Activated naive CD4-positive, alpha-beta T cell treated with anti-CD3 and anti-CD28 coated beads, Interleukin-2, amount 50 U/mL, for 24 hours (primary cell): ENCODE measurements around the gene FIGNL1.
"Not testable (repeated sequence)": the region's sequence is repeated elsewhere in the genome, so short reads cannot be mapped to it uniquely, and the experiment has no call there.

Experiments
- H3K27ac Mint-ChIP-seq: one replicate; pipeline ENCODE4 v1.8.0; 2021; ENCODE audit warnings: mild to moderate bottlenecking, mixed read lengths
- H3K27me3 Mint-ChIP-seq: one replicate; pipeline ENCODE4 v1.8.0; 2021; ENCODE audit warnings: mixed read lengths
- H3K36me3 Mint-ChIP-seq: one replicate; pipeline ENCODE4 v1.8.0; 2021; ENCODE audit warnings: mixed read lengths
- H3K4me1 Mint-ChIP-seq: one replicate; pipeline ENCODE4 v1.8.0; 2021; ENCODE audit warnings: mixed read lengths
- H3K4me3 Mint-ChIP-seq: one replicate; pipeline ENCODE4 v1.8.0; 2021; ENCODE audit warnings: mild to moderate bottlenecking, mixed read lengths
- H3K9me3 Mint-ChIP-seq: one replicate; pipeline ENCODE4 v1.8.0; 2021; ENCODE audit warnings: mixed read lengths

Gene FIGNL1

GRCh38 chr7:50476953-50477625 lies 26.9 kb upstream of the FIGNL1 start:
- H3K4me3 Mint-ChIP-seq = no peak overlapping the region
- H3K4me1 Mint-ChIP-seq = no peaks in the 10 kb centered on the region
- H3K9me3 Mint-ChIP-seq = no peaks in the 10 kb centered on the region
- H3K27ac Mint-ChIP-seq = no peak overlapping the region
- no peaks in the 10 kb centered on the region for H3K36me3 Mint-ChIP-seq
- no peaks in the 10 kb centered on the region for H3K27me3 Mint-ChIP-seq

- Mint-ChIP-seq H3K27me3 (no peaks in the 10 kb centered on the region), H3K4me3 (no peak overlapping the region), H3K4me1 (no peaks in the 10 kb centered on the region), H3K27ac (no peak overlapping the region), H3K9me3 (no peaks in the 10 kb centered on the region), H3K36me3 (no peaks in the 10 kb centered on the region)
These were observed 25.2 kb upstream of the FIGNL1 start for GRCh38 chr7:50475340-50475739.

GRCh38 chr7:50474382-50475160 lies 24.4 kb upstream of the FIGNL1 start:
- no peaks in the 10 kb centered on the region for H3K9me3 Mint-ChIP-seq
- no peaks in the 10 kb centered on the region for H3K4me1 Mint-ChIP-seq
- no peaks in the 10 kb centered on the region for H3K36me3 Mint-ChIP-seq
- H3K27me3 Mint-ChIP-seq = no peaks in the 10 kb centered on the region
- H3K4me3 Mint-ChIP-seq = no peak overlapping the region
- no peak overlapping the region for H3K27ac Mint-ChIP-seq

GRCh38 chr7:50473531-50473930 lies 23.4 kb upstream of the FIGNL1 start:
- H3K4me3 Mint-ChIP-seq = no peak overlapping the region
- no peaks in the 10 kb centered on the region for H3K36me3 Mint-ChIP-seq
- no peaks in the 10 kb centered on the region for H3K9me3 Mint-ChIP-seq
- no peaks in the 10 kb centered on the region for H3K27me3 Mint-ChIP-seq
- H3K27ac Mint-ChIP-seq = no peak overlapping the region
- no peaks in the 10 kb centered on the region for H3K4me1 Mint-ChIP-seq

GRCh38 chr7:50472427-50472826 lies 22.3 kb upstream of the FIGNL1 start:
- H3K27me3 Mint-ChIP-seq = no peaks in the 10 kb centered on the region
- H3K4me1 Mint-ChIP-seq = peaks cover 10% of the 10 kb centered on the region
- H3K4me3 Mint-ChIP-seq = no peak overlapping the region
- no peaks in the 10 kb centered on the region for H3K36me3 Mint-ChIP-seq
- no peak overlapping the region for H3K27ac Mint-ChIP-seq
- no peaks in the 10 kb centered on the region for H3K9me3 Mint-ChIP-seq

- H3K4me1 Mint-ChIP-seq = peaks cover 12% of the 10 kb centered on the region
- no peaks in the 10 kb centered on the region for H3K27me3 Mint-ChIP-seq
- no peak overlapping the region for H3K27ac Mint-ChIP-seq
- H3K36me3 Mint-ChIP-seq = no peaks in the 10 kb centered on the region
- H3K4me3 Mint-ChIP-seq = no peak overlapping the region
- no peaks in the 10 kb centered on the region for H3K9me3 Mint-ChIP-seq
These were observed 21.8 kb upstream of the FIGNL1 start for GRCh38 chr7:50471970-50472369.

- Mint-ChIP-seq H3K27ac (no peak overlapping the region), H3K4me1 (peaks cover 12% of the 10 kb centered on the region), H3K9me3 (no peaks in the 10 kb centered on the region)
These were observed 20.4 kb upstream of the FIGNL1 start for GRCh38 chr7:50470250-50471163.

GRCh38 chr7:50469181-50469580 lies 19.0 kb upstream of the FIGNL1 start:
- Mint-ChIP-seq H3K36me3 (no peaks in the 10 kb centered on the region), H3K27me3 (no peaks in the 10 kb centered on the region), H3K27ac (no peak overlapping the region), H3K4me3 (no peak overlapping the region), H3K4me1 (peaks cover 12% of the 10 kb centered on the region), H3K9me3 (no peaks in the 10 kb centered on the region)

More at GRCh38 chr7:50470250-50471163, 20.4 kb upstream of the FIGNL1 start:
- Mint-ChIP-seq H3K27me3 (no peaks in the 10 kb centered on the region), H3K36me3 (no peaks in the 10 kb centered on the region), H3K4me3 (no peak overlapping the region)

- H3K4me1 Mint-ChIP-seq = peaks cover 12% of the 10 kb centered on the region
- peak overlapping the region; percentile 9 for H3K27ac Mint-ChIP-seq
- no peaks in the 10 kb centered on the region for H3K9me3 Mint-ChIP-seq
- no peaks in the 10 kb centered on the region for H3K27me3 Mint-ChIP-seq
- H3K4me3 Mint-ChIP-seq = peak overlapping the region; percentile 53
- no peaks in the 10 kb centered on the region for H3K36me3 Mint-ChIP-seq
These were observed 17.9 kb upstream of the FIGNL1 start for GRCh38 chr7:50467817-50468610.

- H3K27me3 Mint-ChIP-seq = no peaks in the 10 kb centered on the region
- H3K9me3 Mint-ChIP-seq = no peaks in the 10 kb centered on the region
- peaks cover 12% of the 10 kb centered on the region for H3K4me1 Mint-ChIP-seq
- no peak overlapping the region for H3K27ac Mint-ChIP-seq
- H3K4me3 Mint-ChIP-seq = peak overlapping the region; percentile 53
- no peaks in the 10 kb centered on the region for H3K36me3 Mint-ChIP-seq
These were observed 16.9 kb upstream of the FIGNL1 start for GRCh38 chr7:50466815-50467585.

- Mint-ChIP-seq H3K36me3 (no peaks in the 10 kb centered on the region), H3K4me3 (no peak overlapping the region), H3K27me3 (no peaks in the 10 kb centered on the region), H3K27ac (no peak overlapping the region), H3K4me1 (peaks cover 8% of the 10 kb centered on the region), H3K9me3 (no peaks in the 10 kb centered on the region)
These were observed 12.9 kb upstream of the FIGNL1 start for GRCh38 chr7:50463035-50463434.

- H3K9me3 Mint-ChIP-seq = no peaks in the 10 kb centered on the region
- H3K4me3 Mint-ChIP-seq = no peak overlapping the region
- no peaks in the 10 kb centered on the region for H3K27me3 Mint-ChIP-seq
- peaks cover 1% of the 10 kb centered on the region for H3K4me1 Mint-ChIP-seq
- H3K36me3 Mint-ChIP-seq = no peaks in the 10 kb centered on the region
- H3K27ac Mint-ChIP-seq = no peak overlapping the region
These were observed 12.2 kb upstream of the FIGNL1 start for GRCh38 chr7:50462361-50462760.

- H3K27ac Mint-ChIP-seq = no peak overlapping the region
- no peaks in the 10 kb centered on the region for H3K9me3 Mint-ChIP-seq
- no peaks in the 10 kb centered on the region for H3K36me3 Mint-ChIP-seq
- no peak overlapping the region for H3K4me3 Mint-ChIP-seq
- no peaks in the 10 kb centered on the region for H3K27me3 Mint-ChIP-seq
- no peaks in the 10 kb centered on the region for H3K4me1 Mint-ChIP-seq
These were observed 11.5 kb upstream of the FIGNL1 start for GRCh38 chr7:50461695-50462094.

GRCh38 chr7:50459183-50459582 lies 9.0 kb upstream of the FIGNL1 start:
- H3K27ac Mint-ChIP-seq, H3K4me1 Mint-ChIP-seq, H3K36me3 Mint-ChIP-seq, H3K4me3 Mint-ChIP-seq, H3K27me3 Mint-ChIP-seq, H3K9me3 Mint-ChIP-seq: not testable (repeated sequence)
